IMR-90 (cell line): ENCODE results near the gene OR1F1. TPM values are rescaled to one million over a fixed set of nuclear protein-coding genes. Genes with fewer than 3 reads are reported as not detected.

Source experiments
- ATAC-seq: fragments of 200-7000 bp; cut with Tn5 transposase; 2 replicates; pipeline ENCODE4 v1.9.1; 2020; ENCODE audit warnings: low read depth, mild to moderate bottlenecking, moderate library complexity
- BruUV-seq: library from RNA; stranded (reverse); fragments of 400-500 nt; replicated peaks from 2 replicates; lab custom pipeline; 2021; lab: Mats Ljungman, UMichigan
- CTCF ChIA-PET: fragments of 300-600 bp; formaldehyde crosslinking; extraction: SDS; loops from one replicate; lab custom pipeline; 2021; ENCODE audit warnings: antibody characterized with exemption; lab: Yijun Ruan, JAX
- POLR2A ChIA-PET: fragments of 300-600 bp; sonication (Branson Sonifier 250); formaldehyde crosslinking; loops from one replicate; lab custom pipeline; 2022; ENCODE audit warnings: antibody characterized with exemption; ENCODE audit not compliant: unreplicated experiment; lab: Charles Lee
- DNase-seq: peaks from one replicate; pipeline ENCODE4 v3.0.0; 2013
- H2AFZ ChIP-seq: replicated peaks from 2 replicates; pipeline ENCODE3; 2013; ENCODE audit warnings: low read length, mild to moderate bottlenecking; ENCODE audit not compliant: poor library complexity
- H2AK5ac ChIP-seq: 2 replicates; pipeline ENCODE4 v1.6.1; 2013; ENCODE audit warnings: low read depth, low read length, inconsistent platforms
- H2AK9ac ChIP-seq: replicated peaks from 2 replicates; pipeline ENCODE3; 2013; ENCODE audit warnings: mild to moderate bottlenecking, low read depth, low read length, moderate library complexity; ENCODE audit not compliant: poor library complexity
- H2BK120ac ChIP-seq: 2 replicates; pipeline ENCODE4 v1.6.1; 2013; ENCODE audit warnings: low read depth, low read length, inconsistent platforms
- H2BK15ac ChIP-seq: 3 replicates; pipeline ENCODE4 v1.6.1; 2013; ENCODE audit warnings: low read depth, low read length, inconsistent platforms
- H2BK20ac ChIP-seq: 2 replicates; pipeline ENCODE4 v1.6.1; 2013; ENCODE audit warnings: low read depth, mild to moderate bottlenecking, inconsistent platforms, low read length, moderate library complexity
- H2BK5ac ChIP-seq: 2 replicates; pipeline ENCODE4 v1.6.1; 2013; ENCODE audit warnings: mild to moderate bottlenecking, low read depth, low read length, inconsistent platforms; ENCODE audit not compliant: poor library complexity, severe bottlenecking
- H3K14ac ChIP-seq: replicated peaks from 2 replicates; pipeline ENCODE4 v1.6.1; 2013; ENCODE audit warnings: low read depth, low read length, inconsistent platforms
- H3K18ac ChIP-seq: 2 replicates; pipeline ENCODE4 v1.6.1; 2013; ENCODE audit warnings: low read depth, low read length, control low read depth
- H3K23ac ChIP-seq: 2 replicates; pipeline ENCODE4 v1.6.1; 2013; ENCODE audit warnings: low read depth, low read length, inconsistent platforms
- H3K27ac ChIP-seq: 2 replicates; pipeline ENCODE4 v1.5.1; 2013; ENCODE audit warnings: mild to moderate bottlenecking, control low read depth, low read length; ENCODE audit not compliant: insufficient read depth
- H3K27me3 ChIP-seq: 2 replicates; pipeline ENCODE4 v1.6.1; 2013; ENCODE audit warnings: low read length; ENCODE audit not compliant: control insufficient read depth, insufficient read depth
- H3K36me3 ChIP-seq: 2 replicates; pipeline ENCODE4 v1.6.1; 2013; ENCODE audit warnings: low read length, mixed read lengths; ENCODE audit not compliant: control insufficient read depth, insufficient read depth
- H3K4ac ChIP-seq: 2 replicates; pipeline ENCODE4 v1.6.1; 2013; ENCODE audit warnings: low read depth, low read length, inconsistent platforms
- H3K4me1 ChIP-seq: 2 replicates; pipeline ENCODE4 v1.6.1; 2013; ENCODE audit warnings: low read length, mixed read lengths; ENCODE audit not compliant: control insufficient read depth, insufficient read depth
- H3K4me2 ChIP-seq: 2 replicates; pipeline ENCODE4 v1.6.1; 2013; ENCODE audit warnings: low read depth, mild to moderate bottlenecking, control low read depth, low read length, moderate library complexity
- H3K4me3 ChIP-seq: 2 replicates; pipeline ENCODE4 v1.5.1; 2013; ENCODE audit warnings: low read depth, mild to moderate bottlenecking, control low read depth, low read length, moderate library complexity; ENCODE audit not compliant: insufficient read depth
- H3K56ac ChIP-seq: 2 replicates; pipeline ENCODE4 v1.6.1; 2013; ENCODE audit warnings: low read length, inconsistent platforms; ENCODE audit not compliant: insufficient read depth; ENCODE audit errors: extremely low read depth
- H3K79me1 ChIP-seq, 2 experiments: 2 replicates each; pipeline ENCODE4 v1.6.1; 2013; ENCODE audit warnings: low read length in 2 of 2, inconsistent platforms in 1 of 2, low read depth in 1 of 2
- H3K9ac ChIP-seq: 2 replicates; pipeline ENCODE4 v1.6.1; 2013; ENCODE audit warnings: low read depth, low read length, control low read depth
- H3K9me1 ChIP-seq: 2 replicates; pipeline ENCODE4 v1.6.1; 2013; ENCODE audit warnings: low read length, inconsistent platforms; ENCODE audit not compliant: insufficient read depth
- H3K9me3 ChIP-seq: 2 replicates; pipeline ENCODE4 v1.6.1; 2013; ENCODE audit warnings: low read length; ENCODE audit not compliant: control insufficient read depth, insufficient read depth
- H4K20me1 ChIP-seq: 2 replicates; pipeline ENCODE4 v1.6.1; 2013; ENCODE audit warnings: low read length, inconsistent platforms; ENCODE audit not compliant: insufficient read depth
- H4K5ac ChIP-seq: 2 replicates; pipeline ENCODE4 v1.6.1; 2013; ENCODE audit warnings: mild to moderate bottlenecking, low read depth, low read length, control low read depth
- H4K8ac ChIP-seq, 2 experiments: 2 replicates each; pipeline ENCODE4 v1.6.1; 2013; ENCODE audit warnings: low read depth in 2 of 2, low read length in 2 of 2, control low read depth in 1 of 2, inconsistent platforms in 1 of 2
- H4K91ac ChIP-seq: 2 replicates; pipeline ENCODE4 v1.6.1; 2013; ENCODE audit warnings: low read depth, low read length, inconsistent platforms; ENCODE audit not compliant: insufficient read depth
- ELK1 ChIP-seq: fragments of 150-350 bp; IDR thresholded peaks from 2 replicates; pipeline ENCODE4 v1.6.1; 2016; ENCODE audit warnings: low read depth, mild to moderate bottlenecking, low read length, moderate library complexity, borderline replicate concordance
- FOS ChIP-seq: fragments of 150-350 bp; IDR thresholded peaks from 2 replicates; pipeline ENCODE4 v1.6.1; 2016; ENCODE audit warnings: low read depth, low read length
- MAZ ChIP-seq: IDR thresholded peaks from 2 replicates; pipeline ENCODE4 v1.6.1; 2012; ENCODE audit warnings: low read depth, mild to moderate bottlenecking, low read length, improper control_type of control experiment, moderate library complexity, borderline replicate concordance
- MXI1 ChIP-seq: IDR thresholded peaks from 2 replicates; pipeline ENCODE4 v1.6.1; 2012; ENCODE audit warnings: low read depth, mild to moderate bottlenecking, low read length, moderate library complexity, borderline replicate concordance
- NFE2L2 ChIP-seq: fragments of 150-350 bp; IDR thresholded peaks from 2 replicates; pipeline ENCODE4 v1.6.1; 2016; ENCODE audit warnings: low read depth, mild to moderate bottlenecking, low read length
- POLR2A ChIP-seq: IDR thresholded peaks from 2 replicates; pipeline ENCODE4 v1.6.1; 2012; ENCODE audit warnings: mild to moderate bottlenecking, low read depth, low read length
- RAD21 ChIP-seq: IDR thresholded peaks from 2 replicates; pipeline ENCODE4 v1.6.1; 2012; ENCODE audit warnings: low read length, improper control_type of control experiment
- RFX5 ChIP-seq: IDR thresholded peaks from 2 replicates; pipeline ENCODE4 v1.8.0; 2012; ENCODE audit warnings: low read depth, mild to moderate bottlenecking, low read length, moderate library complexity
- SMC3 ChIP-seq: fragments of 150-350 bp; IDR thresholded peaks from 2 replicates; pipeline ENCODE4 v1.6.1; 2016; ENCODE audit warnings: low read depth, mild to moderate bottlenecking, antibody characterized with exemption, low read length, moderate library complexity
- WGBS, 2 experiments: methylation state at CpG; one replicate each; pipeline versions ENCODE4 v1.1.5 to v1.1.7; 2013; ENCODE audit warnings: missing lambda C conversion rate in 2 of 2; ENCODE audit not compliant: insufficient read length in 1 of 2; ENCODE audit errors: extremely low coverage in 2 of 2; 5-methylcytosine and 5-hydroxymethylcytosine counted together
- dilution Hi-C: fragments of 300-500 bp; cut with HindIII; formaldehyde crosslinking; loops from one replicate; pipeline ENCODE4 v1.14.3; 2018; ENCODE audit warnings: low sequenced_read_pairs; ENCODE audit not compliant: unreplicated experiment
- in situ Hi-C: fragments of 300-500 bp; cut with MboI; formaldehyde crosslinking; loops from 3 replicates; pipeline ENCODE4 v1.14.3; 2019; ENCODE audit warnings: low sequenced_read_pairs, inconsistent platforms, mixed read lengths
- intact Hi-C: fragments of 100-400 bp; cut with micrococcal nuclease; formaldehyde crosslinking; loops from 2 replicates; pipeline ENCODE4 v1.10.0; 2022
- polyA plus RNA-seq, 3 experiments: library from polyadenylated mRNA; depleted of rRNA; stranded (reverse); fragments of >200 nt; gene quantifications; 2 replicates each; pipeline ENCODE4 v1.2.3, GENCODE V29; 2012; ENCODE audit warnings: low replicate concordance in 1 of 3
- total RNA-seq: library from RNA; depleted of rRNA; stranded (reverse); fragments of >200 nt; gene quantifications from 2 replicates; pipeline ENCODE4 v1.2.3, GENCODE V29; 2012
- TF ChIP-seq, protein P1 (sequence below): fragments of 150-350 bp; IDR thresholded peaks from 2 replicates; pipeline ENCODE4 v1.6.1; 2017; ENCODE audit warnings: mild to moderate bottlenecking, antibody characterized with exemption, low read length, low read depth
- TF ChIP-seq, protein P2 (sequence below): conservative IDR thresholded peaks from 2 replicates; pipeline ENCODE4 v1.5.1; 2012; ENCODE audit warnings: mild to moderate bottlenecking, low read depth, low read length, improper control_type of control experiment

The OR1F1 gene
- total and polyA plus RNA-seq, 2 of the 4 experiments (the other 2 are of a cell fraction), result 0.12 TPM; not detected in 1

- POLR2A ChIA-PET, result no interaction called here
- dilution Hi-C loops, result no loop called here
- BruUV-seq, result no TSS peak
Measured at GRCh38 chr16:3190949-3191353, 2.9 kb downstream of the OR1F1 start.

More at GRCh38 chr16:3190949-3191353, 2.9 kb downstream of the OR1F1 start:
- Histone ChIP-seq H3K4me3 (peak overlapping the region; percentile 49), H4K91ac (no peak overlapping the region), H3K56ac (no peak overlapping the region), H2AFZ (peak overlapping the region; percentile 36), H4K20me1 (peaks cover 2% of the 10 kb centered on the region), H3K9me3 (no peaks in the 10 kb centered on the region), H2BK15ac (no peak overlapping the region), H3K4ac (no peak overlapping the region), H2BK20ac (no peak overlapping the region), H3K14ac (no peak overlapping the region), H2AK9ac (no peak overlapping the region), H3K27me3 (peaks cover 6% of the 10 kb centered on the region; the same call in 1 of the 2 replicates), H3K36me3 (no peaks in the 10 kb centered on the region), H2AK5ac (no peak overlapping the region), H3K23ac (no peak overlapping the region), H3K4me1 (peaks cover 2% of the 10 kb centered on the region; the same call in 1 of the 2 replicates), H3K9me1 (no peaks in the 10 kb centered on the region), H3K18ac (no peak overlapping the region), H4K8ac (no peak overlapping the region), H3K79me1 (no peaks in the 10 kb centered on the region), H3K4me2 (peak overlapping the region; percentile 85), H3K27ac (no peak overlapping the region), H3K9ac (no peak overlapping the region), H2BK120ac (no peak overlapping the region), H2BK5ac (no peak overlapping the region), H4K5ac (no peak overlapping the region)
- ATAC-seq, result no peak
- CTCF ChIA-PET, result no interaction called here
- in situ Hi-C loops (no loop called here), intact Hi-C loops (no loop called here)
- TF ChIP-seq RFX5 (no peak), POLR2A (no peak), SMC3 (no peak), NFE2L2 (no peak), ELK1 (no peak), MXI1 (no peak), RAD21 (no peak), FOS (no peak), MAZ (no peak)
- TF ChIP-seq, protein P1, sequence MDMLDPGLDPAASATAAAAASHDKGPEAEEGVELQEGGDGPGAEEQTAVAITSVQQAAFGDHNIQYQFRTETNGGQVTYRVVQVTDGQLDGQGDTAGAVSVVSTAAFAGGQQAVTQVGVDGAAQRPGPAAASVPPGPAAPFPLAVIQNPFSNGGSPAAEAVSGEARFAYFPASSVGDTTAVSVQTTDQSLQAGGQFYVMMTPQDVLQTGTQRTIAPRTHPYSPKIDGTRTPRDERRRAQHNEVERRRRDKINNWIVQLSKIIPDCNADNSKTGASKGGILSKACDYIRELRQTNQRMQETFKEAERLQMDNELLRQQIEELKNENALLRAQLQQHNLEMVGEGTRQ, result no peak
- TF ChIP-seq, protein P2, sequence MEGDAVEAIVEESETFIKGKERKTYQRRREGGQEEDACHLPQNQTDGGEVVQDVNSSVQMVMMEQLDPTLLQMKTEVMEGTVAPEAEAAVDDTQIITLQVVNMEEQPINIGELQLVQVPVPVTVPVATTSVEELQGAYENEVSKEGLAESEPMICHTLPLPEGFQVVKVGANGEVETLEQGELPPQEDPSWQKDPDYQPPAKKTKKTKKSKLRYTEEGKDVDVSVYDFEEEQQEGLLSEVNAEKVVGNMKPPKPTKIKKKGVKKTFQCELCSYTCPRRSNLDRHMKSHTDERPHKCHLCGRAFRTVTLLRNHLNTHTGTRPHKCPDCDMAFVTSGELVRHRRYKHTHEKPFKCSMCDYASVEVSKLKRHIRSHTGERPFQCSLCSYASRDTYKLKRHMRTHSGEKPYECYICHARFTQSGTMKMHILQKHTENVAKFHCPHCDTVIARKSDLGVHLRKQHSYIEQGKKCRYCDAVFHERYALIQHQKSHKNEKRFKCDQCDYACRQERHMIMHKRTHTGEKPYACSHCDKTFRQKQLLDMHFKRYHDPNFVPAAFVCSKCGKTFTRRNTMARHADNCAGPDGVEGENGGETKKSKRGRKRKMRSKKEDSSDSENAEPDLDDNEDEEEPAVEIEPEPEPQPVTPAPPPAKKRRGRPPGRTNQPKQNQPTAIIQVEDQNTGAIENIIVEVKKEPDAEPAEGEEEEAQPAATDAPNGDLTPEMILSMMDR, result no peak
- WGBS, 2 experiments, result no CpG with 5 or more reads among the region's 16 CpGs
- DNase-seq, result no peak
